ENCODE data around the gene NQO2. TPM values are rescaled to one million over a fixed set of nuclear protein-coding genes. Genes with fewer than 3 reads are reported as not detected.

The NQO2 gene
- total RNA-seq, 1 experiment from 2014 or later = 82.9 TPM

- TF ChIP-seq POLR2AphosphoS5 (IDR thresholded peaks at IDR 0.05; ENCODE audit: low read depth, low read length) = peak; percentile 83
- TF ChIP-seq SRF (IDR thresholded peaks at IDR 0.05; ENCODE audit: low read depth) = no peak; the same call in 1 of the 2 replicates
- TF ChIP-seq ELF1 (IDR thresholded peaks at IDR 0.05; ENCODE audit: borderline replicate concordance, low read depth) = peak; percentile 80; the same call in 1 of the 2 replicates
- no peak; the same call in 1 of the 2 replicates for TF ChIP-seq EGR1 (IDR thresholded peaks at IDR 0.05; ENCODE audit: low read depth)
- TF ChIP-seq EZH2 (IDR thresholded peaks at IDR 0.05) = no peak
- TF ChIP-seq ZBTB33 (IDR thresholded peaks at IDR 0.05; ENCODE audit: extremely low read depth, insufficient replicate concordance, low read length) = peak; percentile 57
- TF ChIP-seq YY1 (IDR thresholded peaks at IDR 0.05; ENCODE audit: extremely low read depth, insufficient replicate concordance, low read depth, low read length) = peak; percentile 10
- peak; percentile 51; the same call in 1 of the 2 replicates for TF ChIP-seq MAX (IDR thresholded peaks at IDR 0.05)
- no peak for TF ChIP-seq CBX3 (IDR thresholded peaks at IDR 0.05; ENCODE audit: low read depth)
- peak; percentile 54 for TF ChIP-seq SP1 (IDR thresholded peaks at IDR 0.05; ENCODE audit: low read depth)
- TF ChIP-seq JUND (IDR thresholded peaks at IDR 0.05) = no peak
- TF ChIP-seq TCF7L2 (IDR thresholded peaks at IDR 0.05; ENCODE audit: borderline replicate concordance, extremely low read depth, insufficient read depth, insufficient read length) = peak; percentile 21
Observed at GRCh38 chr6:3068329-3069214, 68.9 kb downstream of the NQO2 start, which contains the start of gene RIPK1 (continued).

Other genes starting within 250 kb of the NQO2 start
- 0.27 TPM for gene MYLK4, start 249.0 kb upstream of the NQO2 start, total RNA-seq (2021; ENCODE audit: unreplicated experiment)
- gene WRNIP1, start 234.5 kb upstream of the NQO2 start, total RNA-seq (2021; ENCODE audit: unreplicated experiment) = 78.8 TPM
- gene SERPINB1, start 158.0 kb upstream of the NQO2 start, total RNA-seq (2021; ENCODE audit: unreplicated experiment) = 73.2 TPM
- gene SERPINB9, start 96.6 kb upstream of the NQO2 start, total RNA-seq (2021; ENCODE audit: unreplicated experiment) = 31.5 TPM
- gene SERPINB6, start 28.3 kb upstream of the NQO2 start, total RNA-seq (2021; ENCODE audit: unreplicated experiment) = 103 TPM
- gene RIPK1, start 68.6 kb downstream of the NQO2 start, total RNA-seq (2021; ENCODE audit: unreplicated experiment) = 19.1 TPM
- 31.3 TPM for gene BPHL, start 118.8 kb downstream of the NQO2 start, total RNA-seq (2021; ENCODE audit: unreplicated experiment)
- 49.9 TPM for gene TUBB2A, start 157.7 kb downstream of the NQO2 start, total RNA-seq (2021; ENCODE audit: unreplicated experiment)
- 0.86 TPM for gene TUBB2B, start 227.8 kb downstream of the NQO2 start, total RNA-seq (2021; ENCODE audit: unreplicated experiment)